ENCODE data around the gene HDAC1.

The HDAC1 gene

DNA sequence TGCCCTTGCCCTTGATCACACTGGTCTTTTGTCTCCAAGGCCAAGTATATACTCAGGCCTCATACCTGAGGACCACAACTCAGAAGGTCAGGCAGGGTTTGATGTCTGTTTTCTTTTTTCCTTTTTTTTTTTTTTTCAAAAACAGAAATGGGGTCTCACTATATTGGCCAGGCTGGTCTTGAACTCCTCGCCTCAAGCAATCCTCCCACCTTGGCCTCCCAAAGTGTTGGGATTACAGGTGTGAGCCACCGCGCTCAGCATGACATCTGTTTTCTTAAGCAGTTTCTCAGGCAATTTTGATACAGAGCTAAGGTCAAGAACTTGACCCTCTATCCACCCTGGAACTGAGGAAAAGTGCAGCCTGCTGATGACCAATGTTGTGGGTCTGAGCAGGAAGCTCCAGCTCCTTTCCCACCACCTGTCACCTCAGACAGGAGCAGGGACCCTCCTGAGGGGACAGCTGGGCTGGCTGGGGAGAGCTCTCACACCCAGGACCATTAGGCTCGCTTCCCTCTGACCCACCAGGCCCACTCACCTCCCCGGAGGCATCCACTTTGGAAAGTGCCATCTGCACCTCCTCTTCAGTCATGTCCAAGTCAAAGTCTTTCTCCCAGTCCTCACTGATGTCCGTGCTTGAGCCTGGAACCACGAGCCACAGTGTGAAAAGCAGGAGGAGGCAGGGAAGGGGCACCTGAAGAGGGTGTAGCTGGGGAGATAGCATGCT lies 76.2 kb downstream of the HDAC1 start:
- no peak for DNase-seq (ENCODE audit: low read depth in 3 of 3)

DNA sequence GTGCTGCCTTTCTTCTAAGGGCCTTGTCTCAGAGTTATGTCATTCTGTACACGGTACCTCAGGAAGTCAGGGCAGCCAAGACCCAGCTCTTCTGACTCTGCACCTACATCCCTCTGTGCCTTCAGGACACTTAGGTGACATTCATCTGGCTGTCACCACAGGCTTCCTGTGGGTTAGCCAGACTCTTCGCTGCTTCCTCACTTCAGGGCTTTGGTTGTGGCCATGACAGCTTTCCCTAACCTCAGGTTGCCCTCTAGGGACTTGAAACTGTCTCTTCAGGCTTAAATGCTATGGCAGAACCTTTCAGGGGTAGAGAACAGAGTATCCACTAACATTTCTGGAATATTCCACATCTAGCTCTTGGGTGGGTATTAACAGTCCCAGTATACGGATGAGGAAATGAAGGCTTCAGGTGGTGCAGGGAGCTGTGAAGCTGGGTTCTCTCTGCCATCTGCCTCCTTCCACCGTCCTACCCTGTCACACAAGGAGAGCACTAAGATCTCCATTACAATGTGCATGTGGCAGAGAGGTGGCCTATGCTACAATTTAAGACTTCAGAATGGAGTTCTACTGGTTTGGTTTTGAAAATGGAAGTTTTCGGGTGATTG lies 80.4 kb downstream of the HDAC1 start:
- DNase-seq (ENCODE audit: low read depth in 3 of 3) = no peak

GRCh38 chr1:32373996-32374592 lies 82.2 kb downstream of the HDAC1 start:
- no peak for DNase-seq (ENCODE audit: low read depth in 3 of 3)

- DNase-seq (ENCODE audit: low read depth in 3 of 3) = no peak
Measured at GRCh38 chr1:32376199-32376598, 84.3 kb downstream of the HDAC1 start.

DNA sequence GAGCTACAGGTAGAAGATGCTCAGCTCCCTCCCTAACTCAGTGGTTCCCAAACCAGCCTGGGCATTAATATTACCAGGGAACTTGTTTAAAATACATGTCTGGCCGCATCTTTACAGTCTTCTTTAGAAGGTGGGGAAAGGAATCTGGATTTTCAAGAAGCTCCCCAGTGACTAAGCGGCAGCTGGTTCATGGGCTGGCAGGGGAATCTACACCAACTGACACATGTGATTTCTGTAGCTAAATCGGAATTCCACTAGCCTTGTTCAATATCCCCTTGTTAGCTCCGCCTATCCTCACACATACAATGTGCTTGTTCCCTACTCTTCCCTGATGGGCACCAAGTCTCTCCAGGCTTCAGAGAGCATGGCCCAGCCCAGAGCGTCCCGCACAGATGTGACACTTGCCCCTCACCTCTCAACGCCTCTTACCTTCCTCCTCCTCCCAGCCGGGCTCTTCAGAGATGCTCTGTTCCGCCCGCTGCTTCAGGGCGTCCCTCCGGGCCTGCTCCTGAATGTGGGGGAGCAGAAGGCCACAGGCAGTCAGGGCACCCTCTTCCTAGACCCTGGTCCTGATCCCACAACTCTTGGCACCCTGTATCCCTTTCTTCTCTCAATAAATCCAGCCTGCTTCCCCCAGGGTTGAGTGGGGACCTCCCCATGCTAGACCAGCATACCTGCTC lies 85.8 kb downstream of the HDAC1 start:
- DNase-seq (ENCODE audit: low read depth in 3 of 3) = no peak

- DNase-seq (ENCODE audit: low read depth in 3 of 3) = no peak
Measured at GRCh38 chr1:32380057-32380456, 88.2 kb downstream of the HDAC1 start.
